Astrocyte of the hippocampus (primary cell): Measurements from ENCODE around the gene GPBAR1.
"Not testable (repeated sequence)": the region's sequence is repeated elsewhere in the genome, so short reads cannot be mapped to it uniquely, and the experiment has no call there.

Experiments
- DNase-seq: peaks from one replicate; pipeline ENCODE4 v3.0.0; 2011; ENCODE audit warnings: low read depth, low spot score

Gene GPBAR1

GRCh38 chr2:218310853-218311540, 50.2 kb downstream of the GPBAR1 start:
- DNase-seq = no peak

GRCh38 chr2:218311541-218312266, 50.9 kb downstream of the GPBAR1 start:
- not testable (repeated sequence) for DNase-seq

GRCh38 chr2:218312267-218312756, 51.5 kb downstream of the GPBAR1 start:
- no peak for DNase-seq

- no peak for DNase-seq
Observed at GRCh38 chr2:218313356-218313755, 52.5 kb downstream of the GPBAR1 start.
